GM18907 (cell line): ENCODE results near the gene SETD2.
A peak's percentile ranks its signal among the peaks of the same experiment; 100 is the strongest.

ENCODE experiments used
- ATAC-seq: cut with Tn5 transposase; IDR thresholded peaks from one replicate; pipeline ENCODE4 v1.9.1; 2021; ENCODE audit warnings: mild to moderate bottlenecking, moderate library complexity; ENCODE audit not compliant: unreplicated experiment

SETD2 gene

DNA sequence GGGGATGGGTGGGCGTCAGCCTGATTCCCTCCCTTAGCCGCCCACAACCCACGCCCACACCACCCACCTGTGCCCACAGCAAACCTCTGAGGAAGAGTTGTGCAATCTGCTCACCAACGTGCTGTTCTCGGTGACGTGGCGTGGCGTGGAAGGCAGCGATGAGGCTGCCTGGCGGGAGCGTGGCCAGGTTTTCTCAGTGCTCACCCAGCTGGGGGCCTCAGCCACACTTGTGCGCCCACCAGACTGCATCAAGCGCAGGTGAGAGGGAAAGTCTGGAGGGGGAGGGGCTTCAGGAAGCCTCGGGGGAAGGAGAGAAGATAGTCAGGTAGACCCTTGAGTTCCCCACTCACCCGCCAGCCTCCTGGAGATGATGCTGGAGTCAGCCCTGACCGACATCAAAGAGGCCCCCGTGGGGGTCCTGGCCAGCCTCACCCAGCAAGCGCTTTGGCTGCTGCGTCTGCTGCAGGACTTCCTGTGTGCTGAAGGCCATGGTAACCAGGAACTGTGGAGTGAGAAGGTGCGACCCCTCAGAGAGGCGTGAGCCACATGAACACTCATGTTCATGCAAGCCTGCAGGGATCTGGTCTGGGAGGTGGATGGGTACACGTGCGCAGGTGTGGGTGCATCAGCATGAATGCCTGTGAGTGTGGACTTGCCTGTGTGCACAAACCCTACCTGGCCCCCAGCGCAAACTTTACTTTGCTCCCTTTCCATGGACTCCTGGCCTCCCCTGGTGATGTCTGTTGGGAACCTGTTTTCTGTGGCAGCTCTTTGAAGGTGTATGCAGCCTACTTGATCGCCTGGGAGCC lies 162.8 kb downstream of the SETD2 start:
- no peak for ATAC-seq

DNA sequence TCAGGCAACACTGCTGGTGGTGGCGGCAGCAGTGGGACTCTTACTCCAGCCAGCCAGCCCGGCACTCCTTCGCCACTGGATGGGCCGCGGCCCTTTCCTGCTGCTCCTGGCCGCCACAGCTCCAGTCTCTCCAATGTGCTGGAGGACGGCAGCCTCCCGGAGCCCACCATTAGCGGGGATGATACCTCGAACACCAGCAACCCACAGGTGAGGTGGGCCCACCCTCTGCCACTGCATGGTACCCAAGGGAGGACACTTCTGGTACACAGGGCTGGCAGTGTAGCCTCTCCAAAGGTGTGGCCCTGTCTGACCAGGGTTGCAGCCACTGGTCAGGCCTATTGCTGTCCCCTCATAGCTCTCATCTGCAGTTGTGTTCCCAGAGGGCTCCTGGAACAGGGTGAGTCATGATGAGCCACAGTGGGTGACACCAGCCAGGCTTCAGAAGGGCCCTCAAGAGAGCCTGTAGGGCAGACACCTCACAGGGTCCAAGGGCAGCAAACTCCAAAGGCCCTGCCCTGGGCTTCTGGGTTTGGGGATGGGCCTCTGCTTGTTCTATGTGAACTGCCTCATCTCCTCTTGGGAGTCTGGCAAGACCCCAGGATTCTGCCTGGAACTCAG lies 163.6 kb downstream of the SETD2 start:
- no peak for ATAC-seq

DNA sequence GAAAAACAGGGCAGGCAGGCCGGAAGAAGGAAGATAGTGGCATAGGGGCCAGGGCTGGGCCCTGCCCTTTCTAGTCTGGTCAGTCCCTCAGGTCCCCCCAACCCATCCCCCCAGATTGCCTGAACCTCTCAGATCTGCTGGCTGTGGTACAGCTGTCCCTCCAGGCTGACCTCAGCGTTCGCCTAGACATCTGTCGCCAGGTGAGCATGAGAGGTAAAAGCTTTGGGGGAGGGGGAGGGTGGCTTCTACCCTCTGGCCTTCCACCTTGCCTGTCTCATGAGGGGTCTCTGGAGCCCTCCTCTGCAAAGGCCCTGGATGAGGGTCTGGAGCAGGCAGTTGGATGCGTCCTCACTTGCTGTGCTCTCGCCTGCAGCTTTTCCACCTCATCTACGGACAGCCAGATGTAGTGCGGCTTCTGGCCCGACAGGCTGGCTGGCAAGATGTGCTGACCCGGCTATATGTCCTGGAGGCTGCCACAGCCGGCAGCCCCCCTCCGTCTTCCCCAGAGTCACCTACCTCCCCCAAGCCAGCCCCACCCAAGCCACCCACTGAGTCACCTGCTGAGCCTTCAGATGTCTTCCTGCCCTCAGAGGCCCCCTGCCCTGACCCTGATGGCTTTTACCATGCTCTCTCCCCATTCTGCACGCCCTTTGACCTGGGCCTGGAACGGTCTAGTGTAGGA lies 164.3 kb downstream of the SETD2 start:
- ATAC-seq = no peak

GRCh38 chr3:46998852-46999515 lies 164.9 kb downstream of the SETD2 start:
- no peak for ATAC-seq

DNA sequence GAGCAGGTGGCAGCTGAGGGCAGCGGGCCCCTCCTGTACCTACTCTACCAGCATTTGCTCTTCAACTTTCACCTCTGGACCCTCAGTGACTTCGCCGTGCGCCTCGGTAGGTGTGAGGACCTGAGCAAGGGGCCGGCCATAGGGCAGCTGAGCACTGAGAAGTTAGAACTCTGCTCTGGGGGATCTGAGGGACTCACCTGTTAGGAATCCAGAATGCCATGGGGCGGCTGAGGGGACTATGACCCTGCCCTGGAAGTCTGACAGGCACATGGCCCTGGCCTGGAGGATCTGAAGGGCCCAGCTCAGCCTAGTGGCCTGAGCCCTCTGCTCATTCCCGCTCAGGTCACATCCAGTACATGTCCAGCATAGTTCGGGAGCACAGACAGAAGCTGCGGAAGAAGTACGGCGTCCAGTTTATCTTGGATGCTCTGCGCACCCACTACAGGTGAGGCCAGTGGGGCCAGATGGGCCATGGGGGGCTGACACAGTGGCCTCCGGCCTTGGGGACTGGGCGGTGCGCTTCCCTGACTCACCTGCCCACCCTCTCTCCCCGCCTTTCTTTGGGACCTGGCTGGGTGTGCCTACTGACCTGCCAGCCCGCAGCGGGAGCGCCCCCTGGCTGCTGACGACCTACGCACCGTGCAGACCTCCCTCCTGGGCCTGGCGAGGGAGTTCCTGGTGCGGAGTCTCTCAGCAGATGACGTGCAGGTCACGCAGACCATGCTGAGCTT lies 165.6 kb downstream of the SETD2 start:
- no peak for ATAC-seq

DNA sequence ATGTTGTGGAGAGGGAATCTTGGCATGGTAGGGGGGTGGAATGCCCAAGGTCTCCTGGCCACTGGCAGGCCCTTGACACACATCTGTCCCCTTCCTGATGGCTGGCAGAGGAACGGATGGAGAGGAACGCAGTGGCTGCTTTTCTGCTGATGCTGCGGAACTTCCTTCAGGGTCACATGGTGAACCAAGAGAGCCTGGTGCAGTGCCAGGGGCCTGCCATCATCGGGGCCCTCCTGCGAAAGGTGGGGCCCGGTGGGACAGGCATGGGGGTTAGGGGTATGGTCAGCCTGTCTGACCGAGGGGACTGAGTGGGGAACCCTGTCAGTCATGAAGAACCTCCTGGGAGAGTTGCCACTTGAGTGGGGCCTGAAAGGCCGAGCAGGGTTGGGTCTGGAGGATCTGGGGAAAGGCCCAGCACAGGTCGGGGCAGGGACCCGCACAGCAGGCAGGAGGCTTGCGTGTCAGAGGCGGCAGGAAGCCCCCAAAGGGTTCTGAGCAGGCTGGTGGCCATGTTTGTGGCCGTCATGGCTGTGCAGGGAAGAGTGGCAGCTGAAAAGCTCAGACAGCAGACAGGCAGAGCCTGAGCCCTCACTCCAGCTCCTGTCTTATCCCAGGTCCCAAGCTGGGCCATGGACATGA lies 166.3 kb downstream of the SETD2 start:
- ATAC-seq = no peak

- ATAC-seq = no peak
Observed at GRCh38 chr3:46996689-46997452, 167.0 kb downstream of the SETD2 start.

DNA sequence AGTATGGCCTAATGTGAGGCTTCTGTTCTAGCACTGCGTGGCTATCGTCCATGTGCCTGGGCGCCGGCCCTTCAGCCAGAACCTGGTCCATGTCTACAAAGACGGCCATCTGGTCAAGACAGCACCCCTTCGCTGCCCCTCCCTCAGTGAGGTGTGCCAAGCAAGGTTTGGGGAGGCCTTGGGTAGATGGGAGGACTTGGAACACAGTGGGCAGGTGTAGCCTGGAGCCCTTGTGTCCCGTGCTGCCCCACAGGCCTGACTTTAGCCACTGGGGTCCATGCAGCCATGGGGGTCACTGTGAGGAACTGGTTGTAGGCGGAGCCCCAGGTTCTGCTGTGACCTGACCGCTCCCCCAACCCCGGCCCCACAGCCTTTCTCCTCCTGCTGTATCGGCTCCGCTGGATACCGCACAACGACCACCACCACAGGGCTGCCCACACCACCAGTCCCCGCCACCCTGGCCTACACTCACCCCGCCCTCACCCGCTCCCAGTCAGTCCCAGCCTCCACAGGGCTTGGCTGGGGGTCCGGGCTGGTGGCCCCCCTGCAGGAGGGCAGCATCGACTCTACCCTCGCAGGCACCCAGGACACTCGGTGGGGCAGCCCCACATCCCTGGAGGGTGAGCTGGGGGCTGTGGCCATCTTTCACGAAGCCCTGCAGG lies 167.9 kb downstream of the SETD2 start:
- ATAC-seq = no peak

- no peak for ATAC-seq
Observed at GRCh38 chr3:46994801-46995731, 168.8 kb downstream of the SETD2 start.

- ATAC-seq = no peak
Observed at GRCh38 chr3:46993986-46994385, 169.9 kb downstream of the SETD2 start.

GRCh38 chr3:46993292-46993691 lies 170.6 kb downstream of the SETD2 start:
- no peak for ATAC-seq

DNA sequence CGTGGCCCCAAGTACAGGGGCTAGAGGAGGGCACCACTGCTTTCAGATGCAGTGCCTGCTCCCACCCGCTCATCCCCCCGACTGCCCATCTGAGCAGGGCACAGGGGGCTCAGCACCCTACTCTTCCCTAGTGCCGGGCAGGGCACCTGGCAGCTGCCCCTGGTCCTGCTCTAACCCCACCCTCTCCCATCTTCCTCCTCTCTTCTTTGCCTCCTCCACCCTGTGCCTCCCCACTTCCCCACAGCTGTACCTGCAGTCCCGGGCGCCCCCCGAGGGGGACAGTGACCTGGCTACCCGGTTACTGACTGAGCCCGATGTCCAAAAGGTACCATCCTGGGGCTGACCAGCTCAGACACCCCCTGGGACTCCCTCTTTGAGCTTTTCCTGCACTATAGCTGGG lies 171.7 kb downstream of the SETD2 start:
- no peak for ATAC-seq

DNA sequence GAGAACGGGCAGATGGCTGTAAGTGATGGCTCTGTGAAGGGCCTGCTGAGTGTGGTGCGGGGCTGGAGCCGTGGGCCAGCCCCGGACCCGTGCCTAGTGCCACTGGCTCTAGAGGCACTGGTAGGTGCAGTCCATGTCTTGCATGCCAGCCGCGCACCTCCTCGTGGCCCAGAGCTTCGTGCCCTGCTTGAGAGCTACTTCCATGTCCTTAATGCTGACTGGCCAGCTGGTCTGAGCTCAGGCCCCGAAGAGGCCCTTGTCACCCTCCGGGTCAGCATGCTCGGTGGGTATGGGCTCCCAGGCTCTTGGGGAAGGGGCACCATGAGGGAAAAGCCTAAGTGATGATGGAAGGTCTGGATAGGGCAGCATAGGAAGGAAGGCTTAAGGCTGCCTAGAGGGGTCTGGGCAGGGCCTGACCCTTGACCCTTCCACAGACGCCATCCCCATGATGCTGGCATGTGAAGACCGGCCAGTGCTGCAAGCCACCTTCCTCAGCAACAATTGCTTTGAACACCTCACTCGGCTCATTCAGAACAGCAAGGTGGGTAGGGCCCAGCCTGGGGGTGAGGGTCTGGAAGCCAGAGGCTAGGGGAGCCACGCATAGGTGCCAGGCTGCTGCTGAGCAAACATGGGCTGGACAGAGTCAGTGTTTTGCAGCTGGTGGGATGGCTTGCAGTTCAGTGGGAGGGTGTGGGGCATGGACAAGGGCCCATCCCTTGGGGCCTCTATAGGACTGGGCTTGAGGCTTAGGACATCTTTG lies 172.3 kb downstream of the SETD2 start:
- no peak for ATAC-seq

- ATAC-seq = peak; percentile 50
Observed at GRCh38 chr3:46990573-46991374, 173.1 kb downstream of the SETD2 start.

DNA sequence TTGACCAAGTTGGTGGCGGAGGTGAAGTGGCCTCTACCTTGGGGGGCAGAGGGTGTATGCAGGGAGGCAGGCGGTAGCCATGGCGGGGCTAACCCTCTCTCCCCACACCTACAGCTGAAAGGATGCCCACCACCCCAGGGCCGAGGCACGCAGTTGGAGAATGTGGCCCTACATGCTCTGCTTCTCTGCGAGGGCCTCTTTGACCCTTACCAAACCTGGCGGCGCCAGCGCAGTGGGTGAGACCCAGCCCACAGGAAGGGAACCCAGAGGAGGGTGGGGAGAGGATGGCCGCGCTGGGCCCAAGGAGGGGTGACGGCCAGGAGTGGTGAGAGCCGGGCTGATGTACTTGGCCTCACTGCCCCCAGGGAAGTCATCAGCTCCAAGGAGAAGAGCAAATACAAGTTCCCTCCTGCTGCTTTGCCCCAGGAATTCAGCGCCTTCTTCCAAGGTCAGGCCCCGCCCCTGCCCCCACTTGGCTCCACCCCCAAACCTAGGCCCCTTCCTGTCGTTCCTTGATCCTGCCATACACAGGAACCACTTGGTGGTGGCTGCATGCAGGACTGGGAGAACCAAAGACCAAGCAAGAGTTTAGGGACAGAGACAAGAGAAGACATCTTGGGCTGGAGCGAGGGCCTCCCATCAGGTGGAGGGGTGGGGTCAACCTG lies 174.6 kb downstream of the SETD2 start:
- ATAC-seq = no peak

- no peak for ATAC-seq
Observed at GRCh38 chr3:46988616-46989015, 175.3 kb downstream of the SETD2 start.
